Endothelial cell of umbilical vein (primary cell): ENCODE results near the gene NT5DC4.

Source experiments
- CTCF ChIP-seq, 2 donors: IDR thresholded peaks; 1 replicate in 1 of 2; 2 replicates in 1 of 2; pipeline ENCODE4 v1.5.1; 2011; ENCODE audit warnings: low read length in 2 of 2, mild to moderate bottlenecking in 2 of 2, moderate library complexity in 2 of 2, control low read depth in 1 of 2, inconsistent platforms in 1 of 2, low read depth in 1 of 2; ENCODE audit not compliant: insufficient read depth in 1 of 2; ENCODE audit errors: extremely low read depth in 1 of 2
- EZH2 ChIP-seq: IDR thresholded peaks from 2 replicates; pipeline ENCODE4 v1.6.1; 2012; ENCODE audit warnings: borderline replicate concordance, low read depth, mild to moderate bottlenecking, moderate library complexity, low read length, inconsistent platforms; ENCODE audit not compliant: severe bottlenecking
- FOS ChIP-seq: IDR thresholded peaks from 2 replicates; pipeline ENCODE4 v1.6.1; 2011; ENCODE audit warnings: mild to moderate bottlenecking, low read length, moderate library complexity, borderline replicate concordance; ENCODE audit not compliant: insufficient read depth
- JUN ChIP-seq: IDR thresholded peaks from 2 replicates; pipeline ENCODE4 v1.6.1; 2011; ENCODE audit warnings: borderline replicate concordance, low read depth; ENCODE audit not compliant: insufficient read length, insufficient read depth
- MYC ChIP-seq: IDR thresholded peaks from one replicate; pipeline ENCODE4 v1.6.1; 2011; ENCODE audit warnings: mild to moderate bottlenecking, low read depth, low read length
- POLR2A ChIP-seq: IDR thresholded peaks from 2 replicates; pipeline ENCODE4 v1.6.1; 2012; ENCODE audit warnings: low read depth, mild to moderate bottlenecking, control low read depth, low read length
- POLR2AphosphoS5 ChIP-seq: IDR thresholded peaks from 2 replicates; pipeline ENCODE4 v1.6.1; 2012; ENCODE audit warnings: low read depth, mild to moderate bottlenecking, control low read depth, low read length, moderate library complexity; ENCODE audit not compliant: insufficient read depth

- TF ChIP-seq POLR2AphosphoS5 (no peak), MYC (no peak), CTCF (IDR thresholded peaks at IDR 0.05; ENCODE audit: extremely low read depth in 1 of 2, insufficient read depth in 1 of 2, low read depth in 1 of 2, low read length in 2 of 2) (no peak), EZH2 (no peak), POLR2A (no peak), JUN (no peak), FOS (no peak)
Observed at GRCh38 chr2:112755444-112755843, 34.6 kb downstream of the NT5DC4 start.
